ENCODE measurements around the gene ADGRG1.

DNA sequence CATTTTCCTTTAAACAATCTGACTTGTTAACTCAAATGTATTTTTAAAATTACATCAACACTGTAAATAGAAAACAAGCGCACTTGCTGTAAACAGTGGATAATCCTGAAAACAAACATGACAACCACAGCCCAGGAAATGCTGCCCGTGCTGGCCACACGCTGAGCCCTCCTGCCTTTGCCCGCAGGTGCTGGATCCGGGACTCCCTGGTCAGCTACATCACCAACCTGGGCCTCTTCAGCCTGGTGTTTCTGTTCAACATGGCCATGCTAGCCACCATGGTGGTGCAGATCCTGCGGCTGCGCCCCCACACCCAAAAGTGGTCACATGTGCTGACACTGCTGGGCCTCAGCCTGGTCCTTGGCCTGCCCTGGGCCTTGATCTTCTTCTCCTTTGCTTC, 33.1 kb downstream of the ADGRG1 start:
- TF ChIP-seq FOXM1 (IDR thresholded peaks at IDR 0.05; ENCODE audit: low read depth) = no peak
- no peak for TF ChIP-seq NFIC (IDR thresholded peaks at IDR 0.05; ENCODE audit: borderline replicate concordance)
- TF ChIP-seq, protein P1, sequence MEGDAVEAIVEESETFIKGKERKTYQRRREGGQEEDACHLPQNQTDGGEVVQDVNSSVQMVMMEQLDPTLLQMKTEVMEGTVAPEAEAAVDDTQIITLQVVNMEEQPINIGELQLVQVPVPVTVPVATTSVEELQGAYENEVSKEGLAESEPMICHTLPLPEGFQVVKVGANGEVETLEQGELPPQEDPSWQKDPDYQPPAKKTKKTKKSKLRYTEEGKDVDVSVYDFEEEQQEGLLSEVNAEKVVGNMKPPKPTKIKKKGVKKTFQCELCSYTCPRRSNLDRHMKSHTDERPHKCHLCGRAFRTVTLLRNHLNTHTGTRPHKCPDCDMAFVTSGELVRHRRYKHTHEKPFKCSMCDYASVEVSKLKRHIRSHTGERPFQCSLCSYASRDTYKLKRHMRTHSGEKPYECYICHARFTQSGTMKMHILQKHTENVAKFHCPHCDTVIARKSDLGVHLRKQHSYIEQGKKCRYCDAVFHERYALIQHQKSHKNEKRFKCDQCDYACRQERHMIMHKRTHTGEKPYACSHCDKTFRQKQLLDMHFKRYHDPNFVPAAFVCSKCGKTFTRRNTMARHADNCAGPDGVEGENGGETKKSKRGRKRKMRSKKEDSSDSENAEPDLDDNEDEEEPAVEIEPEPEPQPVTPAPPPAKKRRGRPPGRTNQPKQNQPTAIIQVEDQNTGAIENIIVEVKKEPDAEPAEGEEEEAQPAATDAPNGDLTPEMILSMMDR (IDR thresholded peaks at IDR 0.05) = no peak
- TF ChIP-seq SMC3 (IDR thresholded peaks at IDR 0.05; ENCODE audit: low read depth, low read length) = no peak
- no peak for TF ChIP-seq POLR2AphosphoS5 (IDR thresholded peaks at IDR 0.05; ENCODE audit: low read depth, low read length)
- TF ChIP-seq, protein P2, sequence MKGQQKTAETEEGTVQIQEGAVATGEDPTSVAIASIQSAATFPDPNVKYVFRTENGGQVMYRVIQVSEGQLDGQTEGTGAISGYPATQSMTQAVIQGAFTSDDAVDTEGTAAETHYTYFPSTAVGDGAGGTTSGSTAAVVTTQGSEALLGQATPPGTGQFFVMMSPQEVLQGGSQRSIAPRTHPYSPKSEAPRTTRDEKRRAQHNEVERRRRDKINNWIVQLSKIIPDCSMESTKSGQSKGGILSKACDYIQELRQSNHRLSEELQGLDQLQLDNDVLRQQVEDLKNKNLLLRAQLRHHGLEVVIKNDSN (IDR thresholded peaks at IDR 0.05; ENCODE audit: borderline replicate concordance, low read depth) = no peak
- TF ChIP-seq TAF1 (IDR thresholded peaks at IDR 0.05; ENCODE audit: borderline replicate concordance, low read depth, low read length) = no peak
- no peak for TF ChIP-seq EZH2phosphoT487 (IDR thresholded peaks at IDR 0.05; ENCODE audit: borderline replicate concordance, low read depth)
- no peak for TF ChIP-seq RAD21 (IDR thresholded peaks at IDR 0.05; ENCODE audit: low read length)
